Measurements from ENCODE around the gene NUAK2.

The NUAK2 gene

GRCh38 chr1:205274041-205274691 lies 47.4 kb downstream of the NUAK2 start:
- no peak for DNase-seq (ENCODE audit: low read depth)

- DNase-seq (ENCODE audit: low read depth) = peak; percentile 76
Observed at GRCh38 chr1:205273551-205273982, 48.0 kb downstream of the NUAK2 start.

GRCh38 chr1:205272536-205272935 lies 49.0 kb downstream of the NUAK2 start:
- DNase-seq (ENCODE audit: low read depth) = no peak

- DNase-seq (ENCODE audit: low read depth) = no peak
Observed at GRCh38 chr1:205271745-205272144, 49.8 kb downstream of the NUAK2 start.

- DNase-seq (ENCODE audit: low read depth) = no peak
Observed at GRCh38 chr1:205271277-205271676, 50.3 kb downstream of the NUAK2 start.

GRCh38 chr1:205270764-205271163 lies 50.8 kb downstream of the NUAK2 start:
- no peak for DNase-seq (ENCODE audit: low read depth)

- DNase-seq (ENCODE audit: low read depth) = no peak
Observed at GRCh38 chr1:205270271-205270670, 51.3 kb downstream of the NUAK2 start.

GRCh38 chr1:205269711-205270110 lies 51.8 kb downstream of the NUAK2 start:
- DNase-seq (ENCODE audit: low read depth) = no peak

- no peak for DNase-seq (ENCODE audit: low read depth)
Observed at GRCh38 chr1:205268846-205269680, 52.5 kb downstream of the NUAK2 start.

- no peak for DNase-seq (ENCODE audit: low read depth)
Observed at GRCh38 chr1:205267306-205267902, 54.1 kb downstream of the NUAK2 start.

- DNase-seq (ENCODE audit: low read depth) = no peak
Observed at GRCh38 chr1:205266611-205267305, 54.8 kb downstream of the NUAK2 start.

GRCh38 chr1:205263580-205264190 lies 57.9 kb downstream of the NUAK2 start:
- DNase-seq (ENCODE audit: low read depth) = no peak

GRCh38 chr1:205262731-205263171 lies 58.8 kb downstream of the NUAK2 start:
- no peak for DNase-seq (ENCODE audit: low read depth)

- DNase-seq (ENCODE audit: low read depth) = no peak
Observed at GRCh38 chr1:205261946-205262691, 59.4 kb downstream of the NUAK2 start.

GRCh38 chr1:205260948-205261732 lies 60.4 kb downstream of the NUAK2 start:
- DNase-seq (ENCODE audit: low read depth) = no peak

GRCh38 chr1:205259998-205260397 lies 61.5 kb downstream of the NUAK2 start:
- no peak for DNase-seq (ENCODE audit: low read depth)

- DNase-seq (ENCODE audit: low read depth) = no peak
Observed at GRCh38 chr1:205259324-205259832, 62.2 kb downstream of the NUAK2 start.

- no peak for DNase-seq (ENCODE audit: low read depth)
Observed at GRCh38 chr1:205258719-205259118, 62.8 kb downstream of the NUAK2 start.

GRCh38 chr1:205258261-205258691 lies 63.3 kb downstream of the NUAK2 start:
- DNase-seq (ENCODE audit: low read depth) = no peak

- DNase-seq (ENCODE audit: low read depth) = no peak
Observed at GRCh38 chr1:205257735-205258134, 63.8 kb downstream of the NUAK2 start.
